Right lobe of liver (tissue), 4 donors: ENCODE results near the gene EXT2.

Experiments used
- CTCF ChIP-seq, 4 donors: fragments of 200-600 bp in 3 of 4; fragments of 450-650 bp in 1 of 4; IDR thresholded peaks; one replicate each; pipeline versions ENCODE4 v1.5.1 to v1.8.0; 2016 to 2022; ENCODE audit warnings: antibody characterized with exemption in 4 of 4, mild to moderate bottlenecking in 2 of 4
- POLR2A ChIP-seq: fragments of 450-650 bp; IDR thresholded peaks from one replicate; pipeline ENCODE4 v1.6.1; 2017; ENCODE audit warnings: antibody characterized with exemption, mild to moderate bottlenecking
- donor health status: DM: no; HTN: no; CAD: no.
- donor health status: DM: no; HTN: no; CAD: no.
- donor health status: DM: no; HTN: yes; CAD: no.

- no peak for TF ChIP-seq CTCF (IDR thresholded peaks at IDR 0.05)
- no peak for TF ChIP-seq POLR2A
Observed at GRCh38 chr11:44258190-44258489, 162.7 kb downstream of the EXT2 start.
